Suprapubic skin (tissue), 4 donors: ENCODE data around the gene PPP2R2B. TPM values are rescaled to one million over a fixed set of nuclear protein-coding genes. Genes with fewer than 3 reads are reported as not detected.

Source experiments
- DNase-seq, 2 donors: peaks; one replicate each; pipeline ENCODE4 v3.0.0-alpha.2; 2019; ENCODE audit warnings: low spot score in 2 of 2
- H3K27ac ChIP-seq: fragments of 200-600 bp; sonication (generic); one replicate; pipeline ENCODE4 v1.5.1; 2019
- H3K27me3 ChIP-seq: fragments of 200-600 bp; sonication (generic); one replicate; pipeline ENCODE4 v1.5.1; 2019
- H3K36me3 ChIP-seq: fragments of 200-600 bp; sonication (generic); one replicate; pipeline ENCODE4 v1.5.1; 2019
- H3K4me1 ChIP-seq: fragments of 200-600 bp; sonication (generic); one replicate; pipeline ENCODE4 v1.5.1; 2019
- H3K4me3 ChIP-seq: fragments of 200-600 bp; sonication (generic); one replicate; pipeline ENCODE4 v1.5.1; 2019; ENCODE audit warnings: mild to moderate bottlenecking
- H3K9me3 ChIP-seq: fragments of 200-600 bp; sonication (generic); one replicate; pipeline ENCODE4 v1.5.1; 2019
- EP300 ChIP-seq: sonication (generic); formaldehyde crosslinking; IDR thresholded peaks from one replicate; pipeline ENCODE4 v1.6.1; 2017; ENCODE audit warnings: antibody characterized with exemption
- POLR2A ChIP-seq, 2 donors: fragments of 450-650 bp; IDR thresholded peaks; one replicate each; pipeline ENCODE4 v1.6.1; 2017; ENCODE audit warnings: antibody characterized with exemption in 2 of 2, mild to moderate bottlenecking in 2 of 2, moderate library complexity in 2 of 2
- POLR2AphosphoS5 ChIP-seq, 3 donors: sonication (generic); formaldehyde crosslinking; IDR thresholded peaks; one replicate each; pipeline ENCODE4 v1.6.1; 2017; ENCODE audit warnings: antibody characterized with exemption in 3 of 3
- WGBS: methylation state at CpG from one replicate; pipeline ENCODE4 v1.1.5; 2018; 5-methylcytosine and 5-hydroxymethylcytosine counted together
- total RNA-seq, 4 donors: library from RNA; depleted of rRNA; stranded (reverse); fragments of >200 nt; gene quantifications; one replicate each; pipeline ENCODE4 v1.1.0, GENCODE V29; 2016
- TF ChIP-seq, protein P1 (sequence below), 2 donors: fragments of 200-600 bp in 1 of 2; fragments of 450-650 bp in 1 of 2; sonication (generic) in 1 of 2; IDR thresholded peaks; one replicate each; pipeline ENCODE4 v1.5.1; 2016 to 2019; ENCODE audit warnings: antibody characterized with exemption in 2 of 2, mild to moderate bottlenecking in 1 of 2, moderate library complexity in 1 of 2

The PPP2R2B gene
- total RNA-seq, 4 donors from 2014 or later = 1.2 to 6.4 (median 3.8) TPM

DNA sequence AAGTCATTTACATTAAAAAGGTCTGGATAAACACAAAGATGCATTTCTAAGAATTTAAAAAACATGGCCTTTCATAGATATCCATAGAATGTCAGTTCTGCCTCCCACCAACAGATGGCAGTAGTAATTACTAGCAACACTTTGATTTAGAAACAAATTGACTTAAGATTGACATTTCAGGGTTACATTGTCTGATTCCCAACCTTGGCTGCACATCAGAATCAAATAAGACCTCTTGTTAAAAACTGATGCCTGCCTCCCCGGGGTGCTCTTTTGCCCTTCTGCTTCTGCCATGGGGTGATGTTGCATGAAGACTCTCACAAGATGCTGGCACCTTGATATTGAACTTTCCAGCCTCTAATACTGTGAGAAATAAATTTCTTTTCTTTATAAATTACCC lies 216.3 kb downstream of the PPP2R2B start:
- Histone ChIP-seq H3K4me1 (no peaks in the 10 kb centered on the region), H3K27me3 (no peaks in the 10 kb centered on the region), H3K36me3 (no peaks in the 10 kb centered on the region), H3K27ac (no peak overlapping the region), H3K9me3 (no peaks in the 10 kb centered on the region), H3K4me3 (no peak overlapping the region)
- no peak for DNase-seq
- 89% methylated on average over 1 of the region's 1 CpG for WGBS
- no peak for TF ChIP-seq POLR2A (IDR thresholded peaks at IDR 0.05)
- TF ChIP-seq EP300 = no peak
- TF ChIP-seq POLR2AphosphoS5 (IDR thresholded peaks at IDR 0.05) = no peak
- TF ChIP-seq, protein P1, sequence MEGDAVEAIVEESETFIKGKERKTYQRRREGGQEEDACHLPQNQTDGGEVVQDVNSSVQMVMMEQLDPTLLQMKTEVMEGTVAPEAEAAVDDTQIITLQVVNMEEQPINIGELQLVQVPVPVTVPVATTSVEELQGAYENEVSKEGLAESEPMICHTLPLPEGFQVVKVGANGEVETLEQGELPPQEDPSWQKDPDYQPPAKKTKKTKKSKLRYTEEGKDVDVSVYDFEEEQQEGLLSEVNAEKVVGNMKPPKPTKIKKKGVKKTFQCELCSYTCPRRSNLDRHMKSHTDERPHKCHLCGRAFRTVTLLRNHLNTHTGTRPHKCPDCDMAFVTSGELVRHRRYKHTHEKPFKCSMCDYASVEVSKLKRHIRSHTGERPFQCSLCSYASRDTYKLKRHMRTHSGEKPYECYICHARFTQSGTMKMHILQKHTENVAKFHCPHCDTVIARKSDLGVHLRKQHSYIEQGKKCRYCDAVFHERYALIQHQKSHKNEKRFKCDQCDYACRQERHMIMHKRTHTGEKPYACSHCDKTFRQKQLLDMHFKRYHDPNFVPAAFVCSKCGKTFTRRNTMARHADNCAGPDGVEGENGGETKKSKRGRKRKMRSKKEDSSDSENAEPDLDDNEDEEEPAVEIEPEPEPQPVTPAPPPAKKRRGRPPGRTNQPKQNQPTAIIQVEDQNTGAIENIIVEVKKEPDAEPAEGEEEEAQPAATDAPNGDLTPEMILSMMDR (IDR thresholded peaks at IDR 0.05) = peak in 1 of 2 donors; percentile 52

DNA sequence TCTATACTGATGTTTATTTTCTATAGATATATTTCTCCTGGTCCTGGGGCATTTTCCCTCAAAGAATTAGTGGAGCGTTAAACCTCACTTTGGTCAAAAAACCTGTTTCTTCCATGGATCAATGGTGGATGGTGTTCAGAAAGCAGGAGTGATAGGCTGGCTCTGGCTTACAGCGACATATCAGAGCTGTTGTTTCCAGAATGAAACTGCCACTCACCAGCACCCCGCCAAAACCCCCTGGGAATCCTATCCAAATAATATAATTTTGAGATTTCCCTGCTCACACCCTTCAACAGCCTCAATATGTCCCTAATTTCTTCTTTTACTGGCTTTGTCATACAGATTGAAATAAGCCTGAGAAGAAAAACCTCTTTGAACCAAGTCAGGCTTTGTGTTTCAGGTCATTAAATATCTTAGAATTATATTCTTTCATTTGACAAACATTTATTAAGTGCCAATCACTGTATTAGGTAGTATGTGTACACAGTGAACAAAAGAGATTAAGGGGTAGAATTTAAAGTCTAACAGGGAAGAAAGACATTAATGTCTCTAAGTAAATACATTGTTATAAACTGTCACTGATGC lies 218.1 kb downstream of the PPP2R2B start:
- WGBS = 88% methylated on average over 3 of the region's 3 CpGs

DNA sequence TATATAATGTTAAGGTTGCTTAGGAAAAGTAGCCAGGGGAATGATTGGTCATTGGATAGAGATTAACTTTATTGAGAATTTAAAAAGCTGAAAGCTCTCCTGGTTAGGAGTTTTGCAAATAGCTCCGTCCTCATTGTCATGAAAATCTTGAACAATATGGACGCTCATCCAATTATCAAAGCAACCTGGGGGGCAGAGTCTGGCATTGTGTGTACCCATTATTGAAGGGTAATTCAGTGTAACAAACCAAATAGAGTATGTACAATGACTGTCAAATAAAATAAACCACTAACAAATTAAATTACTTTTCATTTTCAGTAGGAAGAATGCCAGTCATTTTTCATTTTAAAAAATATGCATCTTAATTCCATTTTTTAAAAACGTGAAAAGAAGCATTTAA lies 218.6 kb downstream of the PPP2R2B start:
- Histone ChIP-seq H3K9me3 (no peaks in the 10 kb centered on the region), H3K4me1 (no peaks in the 10 kb centered on the region), H3K36me3 (no peaks in the 10 kb centered on the region), H3K27me3 (no peaks in the 10 kb centered on the region), H3K4me3 (no peak overlapping the region), H3K27ac (no peak overlapping the region)
- 72% methylated on average over 3 of the region's 3 CpGs for WGBS
- no peak for DNase-seq
- no peak for TF ChIP-seq POLR2AphosphoS5 (IDR thresholded peaks at IDR 0.05)
- TF ChIP-seq EP300 = no peak
- TF ChIP-seq, protein P1 (IDR thresholded peaks at IDR 0.05) = no peak
- TF ChIP-seq POLR2A (IDR thresholded peaks at IDR 0.05) = no peak

More for the DNA sequence above, 218.1 kb downstream of the PPP2R2B start:
- TF ChIP-seq, protein P1 (IDR thresholded peaks at IDR 0.05) = no peak
- no peak for TF ChIP-seq POLR2A (IDR thresholded peaks at IDR 0.05)
- TF ChIP-seq POLR2AphosphoS5 (IDR thresholded peaks at IDR 0.05) = no peak
- no peak for TF ChIP-seq EP300
- Histone ChIP-seq H3K4me1 (no peaks in the 10 kb centered on the region), H3K4me3 (no peak overlapping the region), H3K27ac (no peak overlapping the region), H3K27me3 (no peaks in the 10 kb centered on the region), H3K36me3 (no peaks in the 10 kb centered on the region), H3K9me3 (no peaks in the 10 kb centered on the region)
- no peak for DNase-seq

DNA sequence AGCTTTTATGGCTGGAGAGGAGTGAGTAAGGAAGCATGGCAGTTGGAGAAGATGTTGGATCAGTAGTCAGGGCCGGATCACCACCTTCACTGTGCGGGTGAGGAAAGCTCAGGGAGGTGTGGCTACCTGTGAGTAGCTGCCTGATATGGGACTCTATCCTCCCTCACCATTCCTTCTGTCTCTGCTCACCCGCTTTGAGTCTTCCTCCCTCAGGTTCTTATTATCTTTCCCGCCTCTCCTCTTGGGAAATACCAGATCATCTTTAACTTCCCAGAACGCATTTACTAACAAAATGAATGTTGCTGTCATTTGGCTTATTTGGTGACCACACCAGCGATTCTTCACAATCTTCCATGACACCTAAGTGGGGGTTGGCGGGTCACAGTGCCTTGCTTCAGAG lies 221.9 kb downstream of the PPP2R2B start:
- whole genome bisulfite sequencing = 80% methylated on average over 7 of the region's 7 CpGs
- Histone ChIP-seq H3K4me1 (no peaks in the 10 kb centered on the region), H3K4me3 (no peak overlapping the region), H3K9me3 (no peaks in the 10 kb centered on the region), H3K36me3 (no peaks in the 10 kb centered on the region), H3K27me3 (no peaks in the 10 kb centered on the region), H3K27ac (no peak overlapping the region)
- DNase-seq = no peak
- TF ChIP-seq, protein P1 (IDR thresholded peaks at IDR 0.05) = no peak
- TF ChIP-seq EP300 = no peak
- no peak for TF ChIP-seq POLR2AphosphoS5 (IDR thresholded peaks at IDR 0.05)
- no peak for TF ChIP-seq POLR2A (IDR thresholded peaks at IDR 0.05)

DNA sequence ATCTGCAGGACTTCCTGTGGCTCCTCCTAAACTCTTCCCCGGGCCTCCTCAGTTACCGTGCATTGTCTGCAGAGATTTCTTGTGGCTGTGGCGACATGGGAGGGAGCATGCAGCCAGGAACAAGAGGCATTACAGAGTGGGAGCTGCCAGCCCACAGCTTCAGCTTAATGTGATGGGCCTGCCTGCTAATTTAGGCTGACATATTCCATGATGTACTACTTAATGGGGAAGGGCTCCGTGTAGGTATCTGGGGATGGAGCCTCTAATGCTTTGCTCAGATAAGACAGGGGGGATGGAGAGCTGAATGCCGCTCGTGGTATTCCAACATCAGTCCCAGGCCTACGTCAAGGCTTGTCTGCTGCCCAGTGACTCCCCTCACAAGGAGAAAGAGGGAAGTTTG lies 225.0 kb downstream of the PPP2R2B start:
- H3K27me3 ChIP-seq = no peaks in the 10 kb centered on the region
- no peaks in the 10 kb centered on the region for H3K4me1 ChIP-seq
- 70% methylated on average over 7 of the region's 7 CpGs for WGBS
- no peak for TF ChIP-seq POLR2AphosphoS5 (IDR thresholded peaks at IDR 0.05)
- H3K9me3 ChIP-seq = no peaks in the 10 kb centered on the region
- no peaks in the 10 kb centered on the region for H3K36me3 ChIP-seq
- no peak for DNase-seq
- no peak overlapping the region for H3K4me3 ChIP-seq
- H3K27ac ChIP-seq = no peak overlapping the region

DNA sequence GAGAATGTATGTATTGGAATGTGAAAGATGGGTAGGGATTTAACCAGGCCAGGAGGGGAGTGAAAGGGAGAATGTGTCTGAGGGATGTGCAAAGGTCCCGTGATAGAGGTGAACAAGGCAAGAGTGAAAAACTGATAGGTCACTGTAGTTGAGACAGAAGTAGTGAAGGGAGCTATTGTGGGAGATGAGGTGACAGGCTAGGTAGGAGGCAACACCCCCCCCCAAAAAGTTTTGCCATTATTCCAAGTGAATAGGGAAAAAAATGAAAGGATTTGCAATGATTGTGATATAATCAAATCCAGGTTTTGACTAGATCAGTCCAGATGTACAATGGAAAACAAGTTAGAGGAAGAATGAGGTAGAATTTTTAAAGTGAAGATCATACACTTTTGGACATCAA lies 226.0 kb downstream of the PPP2R2B start:
- Histone ChIP-seq H3K4me3 (no peak overlapping the region), H3K9me3 (no peaks in the 10 kb centered on the region), H3K36me3 (no peaks in the 10 kb centered on the region), H3K27me3 (no peaks in the 10 kb centered on the region), H3K27ac (no peak overlapping the region), H3K4me1 (no peaks in the 10 kb centered on the region)
- TF ChIP-seq EP300 = no peak
- no peak for DNase-seq
- WGBS = 97% methylated on average over 1 of the region's 1 CpG
